ENCODE data around the gene SIRPB2.

SIRPB2 gene

GRCh38 chr20:1491281-1491840 lies at the start of gene SIRPB2:
TSS of gene SIRPB2 (minus strand) at chr20:1491420. CDS start at chr20:1491359, 61 bp downstream.
- no peak for DNase-seq

DNA sequence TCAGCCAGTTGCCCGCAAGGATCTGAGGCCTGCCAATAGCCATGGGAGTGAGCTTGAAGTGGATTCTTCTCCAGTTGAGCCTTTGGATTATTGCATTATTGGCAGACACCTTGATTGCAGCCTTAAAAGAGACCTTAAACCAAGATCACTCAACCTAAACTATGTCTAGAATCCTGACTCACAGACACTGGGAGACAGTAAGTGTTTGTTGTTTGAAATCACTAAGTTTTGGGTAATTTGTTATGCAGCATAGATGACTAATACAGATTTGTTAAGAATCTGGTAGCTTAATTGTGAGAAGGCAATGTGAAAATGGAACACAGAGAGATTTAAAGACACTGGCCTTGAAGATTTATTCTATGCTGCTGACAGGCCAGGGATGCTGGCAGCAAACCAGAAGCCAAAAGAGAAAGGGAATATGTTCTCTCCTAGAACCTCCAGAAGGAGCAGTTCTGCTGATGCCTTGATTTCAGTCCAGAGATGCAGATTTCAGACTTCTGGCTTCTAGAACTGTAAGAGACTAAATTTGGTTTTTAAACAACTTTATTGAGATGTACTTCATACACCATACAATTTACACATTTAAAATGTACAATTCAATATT lies 48.7 kb upstream of the SIRPB2 start:
- DNase-seq: no peak

GRCh38 chr20:1538655-1539054 lies 47.4 kb upstream of the SIRPB2 start:
- DNase-seq: no peak

- DNase-seq: no peak
Measured at GRCh38 chr20:1537731-1538058, 46.5 kb upstream of the SIRPB2 start.

- DNase-seq: no peak
Measured at GRCh38 chr20:1536893-1537730, 45.9 kb upstream of the SIRPB2 start.

- no peak for DNase-seq
Measured at GRCh38 chr20:1535420-1536175, 44.4 kb upstream of the SIRPB2 start.

GRCh38 chr20:1534526-1534925 lies 43.3 kb upstream of the SIRPB2 start:
- no peak for DNase-seq

DNA sequence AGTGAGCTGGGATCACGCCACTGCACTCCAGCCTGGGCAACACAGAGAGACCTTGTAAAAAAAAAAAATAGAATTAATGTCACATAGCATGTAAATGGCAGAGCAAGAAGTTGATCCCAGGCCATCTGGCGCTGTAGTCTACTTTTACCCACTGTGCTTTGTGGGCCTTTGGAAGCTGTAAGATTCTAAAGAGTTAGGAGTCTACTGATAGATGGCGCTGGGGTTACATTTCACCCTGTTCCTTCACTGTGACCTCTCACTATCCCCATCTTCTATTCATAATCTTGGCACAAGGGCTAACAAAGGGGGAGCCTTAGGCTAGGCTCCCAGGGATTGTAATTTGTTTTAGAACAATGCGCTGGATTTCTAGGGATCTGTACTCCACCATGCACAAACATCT lies 41.8 kb upstream of the SIRPB2 start:
- DNase-seq: no peak

DNA sequence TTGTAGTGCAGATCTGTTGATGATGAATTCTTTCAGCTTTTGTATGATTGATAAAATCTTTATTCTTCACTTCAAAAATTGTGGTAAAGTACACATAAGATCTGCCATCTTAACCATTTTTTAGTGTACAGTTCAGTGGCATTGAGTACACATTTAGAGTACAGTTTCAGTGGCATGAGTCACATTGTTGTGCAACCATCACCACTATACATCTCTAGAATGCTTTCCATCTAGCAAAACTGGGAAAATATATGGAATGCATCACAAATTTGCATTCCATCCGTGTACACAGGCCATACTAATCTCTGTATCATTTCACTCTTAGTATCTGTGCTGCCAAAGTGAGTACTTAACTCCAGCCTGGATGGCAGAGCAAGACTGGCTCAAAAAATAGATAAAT lies 37.6 kb upstream of the SIRPB2 start:
- no peak for DNase-seq

DNA sequence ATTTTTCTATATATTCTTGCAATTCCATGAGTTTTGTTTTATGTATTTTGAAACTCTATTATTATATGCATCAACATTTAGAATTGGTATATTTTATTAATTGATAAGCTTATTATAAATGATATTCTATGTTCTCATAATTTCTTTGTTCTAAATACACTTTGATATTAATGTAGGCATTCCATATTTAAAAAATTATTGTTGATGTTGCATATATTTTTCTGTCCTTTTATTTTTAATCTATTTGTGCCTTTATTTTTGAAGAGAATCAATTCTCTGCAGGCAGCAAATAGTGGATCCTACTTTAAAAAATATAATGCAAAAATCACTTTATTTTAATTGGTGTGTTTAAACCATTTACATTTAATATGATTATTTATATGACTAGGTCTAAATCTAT lies 36.7 kb upstream of the SIRPB2 start:
- DNase-seq: no peak

- no peak for DNase-seq
Measured at GRCh38 chr20:1526896-1527295, 35.7 kb upstream of the SIRPB2 start.

DNA sequence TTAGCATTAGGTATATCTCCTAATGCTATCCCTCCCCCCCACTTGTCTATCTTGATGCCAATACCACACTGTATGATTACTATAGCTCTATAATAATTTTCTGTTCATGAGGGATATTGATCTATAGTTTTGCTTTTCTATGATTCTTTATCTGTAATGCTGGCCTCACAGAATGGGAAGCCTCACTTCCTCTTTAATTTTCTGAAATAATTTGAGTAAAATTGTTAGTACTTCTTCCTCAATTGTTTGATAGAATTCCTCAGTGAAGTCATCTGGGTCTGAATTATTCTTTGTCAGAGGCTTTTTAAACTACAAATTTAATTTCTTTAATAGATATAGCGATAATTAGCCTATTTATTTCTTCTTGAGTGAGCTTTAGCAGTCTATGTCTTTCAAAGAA lies 35.1 kb upstream of the SIRPB2 start:
- DNase-seq: no peak

GRCh38 chr20:1524004-1524403 lies 32.8 kb upstream of the SIRPB2 start:
- DNase-seq: no peak

- no peak for DNase-seq
Measured at GRCh38 chr20:1517010-1517409, 25.8 kb upstream of the SIRPB2 start.

DNA sequence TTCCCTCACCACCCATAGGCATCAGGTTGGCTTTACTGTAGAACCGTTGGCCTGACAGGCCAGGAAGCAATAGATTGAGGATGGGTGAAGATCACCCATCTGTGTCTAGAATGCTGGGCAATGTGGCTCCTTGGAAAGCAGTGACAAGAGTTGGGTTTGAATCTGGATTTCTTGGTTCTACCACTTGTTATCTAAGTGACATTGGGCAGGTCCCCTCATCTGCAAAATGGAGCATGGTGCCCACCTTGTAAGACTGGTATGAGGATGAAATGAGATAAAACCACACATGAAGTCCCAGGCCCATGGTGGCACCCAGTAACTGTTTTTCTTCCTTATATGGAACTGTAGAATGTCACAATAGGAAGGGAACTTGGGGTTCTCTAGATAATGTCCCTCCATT lies 22.6 kb upstream of the SIRPB2 start:
- DNase-seq: no peak

- DNase-seq: no peak
Measured at GRCh38 chr20:1509237-1509636, 18.0 kb upstream of the SIRPB2 start.

DNA sequence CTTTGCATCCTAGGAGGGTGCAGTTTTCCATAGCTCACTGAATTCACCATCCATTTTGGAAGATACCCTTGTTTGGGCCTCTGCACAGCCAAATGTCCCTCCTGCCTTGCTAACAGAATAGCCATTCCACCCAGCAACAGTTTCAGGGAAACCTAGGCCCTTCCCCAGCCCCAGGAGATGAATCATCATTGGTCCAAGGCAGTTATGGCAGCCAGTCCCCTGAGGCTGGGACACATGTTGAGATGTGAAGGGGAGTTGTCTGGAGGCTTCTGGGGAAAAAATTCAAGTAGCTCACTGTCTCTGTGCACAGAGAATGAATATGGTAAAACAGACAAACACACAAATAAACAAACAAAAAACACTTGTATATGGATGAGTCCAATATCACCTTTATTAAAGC lies 17.4 kb upstream of the SIRPB2 start:
- DNase-seq: no peak

- no peak for DNase-seq
Measured at GRCh38 chr20:1507276-1507675, 16.1 kb upstream of the SIRPB2 start.

DNA sequence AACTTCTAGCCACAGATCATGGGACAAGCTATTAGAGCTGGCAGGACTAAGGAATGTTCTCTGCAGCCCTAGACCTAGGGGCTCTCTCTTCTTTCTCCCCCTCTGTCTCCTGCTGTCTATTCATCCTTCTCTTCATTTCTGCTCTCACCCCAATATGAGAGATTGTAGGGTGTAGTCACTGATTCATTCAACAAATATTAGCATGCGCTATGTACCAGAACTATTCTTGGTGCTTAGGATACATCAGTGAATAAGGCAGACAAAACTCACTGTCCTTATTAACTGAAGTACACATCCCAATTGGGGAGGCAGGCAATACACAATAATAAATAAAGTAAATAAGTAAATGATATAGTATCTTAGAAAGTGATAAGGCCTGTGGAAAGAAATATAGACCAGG lies 14.7 kb upstream of the SIRPB2 start:
- DNase-seq: no peak

GRCh38 chr20:1505361-1505760 lies 14.1 kb upstream of the SIRPB2 start:
- no peak for DNase-seq

- peak; percentile 57 for DNase-seq
Measured at GRCh38 chr20:1503564-1504227, 12.5 kb upstream of the SIRPB2 start.

DNA sequence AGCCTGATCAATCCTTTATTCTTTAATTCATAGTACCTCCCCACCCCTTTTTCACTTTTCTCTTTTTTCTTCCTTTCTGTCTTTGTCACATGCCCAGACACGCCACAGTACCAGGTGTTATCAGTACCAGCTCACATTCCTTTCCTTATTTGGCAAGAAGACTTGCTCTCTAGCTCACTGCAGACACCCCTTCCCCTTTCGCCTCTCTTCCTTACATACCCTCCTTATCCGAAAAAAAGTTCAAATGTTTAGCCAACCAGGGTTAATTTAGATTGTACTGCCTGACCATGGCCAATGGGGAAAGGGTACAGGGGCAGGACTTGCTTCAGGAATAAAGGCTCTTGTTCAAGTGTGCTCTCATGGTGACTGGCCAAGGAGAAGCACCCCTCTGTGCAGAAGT lies 9.3 kb upstream of the SIRPB2 start:
- DNase-seq: no peak
